OCI-LY1 (cell line): ENCODE results near the gene USP40.

Source experiments
- H2AFZ ChIP-seq: fragments of 200-600 bp; sonication (generic), shearing (Covaris generic); 2 replicates; pipeline ENCODE4 v1.6.0; 2014; ENCODE audit warnings: antibody characterized with exemption, mild to moderate bottlenecking, low read length
- H3F3A ChIP-seq: fragments of 200-600 bp; sonication (generic), shearing (Covaris generic); 2 replicates; pipeline ENCODE4 v1.6.0; 2014; ENCODE audit warnings: mild to moderate bottlenecking, antibody characterized with exemption, low read length, moderate library complexity; ENCODE audit not compliant: insufficient read depth
- H3K27ac ChIP-seq: fragments of 200-600 bp; sonication (generic); 2 replicates; pipeline ENCODE4 v1.5.1; 2014; ENCODE audit warnings: low read length, mixed run types, mild to moderate bottlenecking, low read depth; ENCODE audit not compliant: poor library complexity, severe bottlenecking
- H3K27me3 ChIP-seq: fragments of 200-600 bp; sonication (generic); 2 replicates; pipeline ENCODE4 v1.6.0; 2014; ENCODE audit warnings: antibody characterized with exemption, mild to moderate bottlenecking, low read length, moderate library complexity; ENCODE audit not compliant: insufficient read depth
- H3K36me3 ChIP-seq: fragments of 200-600 bp; sonication (generic); 2 replicates; pipeline ENCODE4 v1.6.1; 2014; ENCODE audit warnings: mild to moderate bottlenecking, antibody characterized with exemption, low read length, moderate library complexity, mixed read lengths; ENCODE audit not compliant: insufficient read depth
- H3K4me1 ChIP-seq: fragments of 200-600 bp; sonication (generic); 2 replicates; pipeline ENCODE4 v1.5.1; 2014; ENCODE audit warnings: mild to moderate bottlenecking, low read length, moderate library complexity; ENCODE audit not compliant: insufficient read depth, severe bottlenecking
- H3K4me2 ChIP-seq: fragments of 200-600 bp; sonication (generic), shearing (Covaris generic); 2 replicates; pipeline ENCODE4 v1.6.1; 2014; ENCODE audit warnings: low read length
- H3K4me3 ChIP-seq: fragments of 200-600 bp; sonication (generic); 2 replicates; pipeline ENCODE4 v1.5.1; 2014; ENCODE audit warnings: low read length, low read depth, mild to moderate bottlenecking, mixed read lengths; ENCODE audit not compliant: poor library complexity, severe bottlenecking
- H3K79me2 ChIP-seq: fragments of 200-600 bp; shearing (Covaris generic); 2 replicates; pipeline ENCODE4 v1.6.1; 2016; ENCODE audit warnings: mixed run types, low read length, mixed read lengths; ENCODE audit not compliant: insufficient read depth
- H3K9ac ChIP-seq: fragments of 200-600 bp; sonication (generic), shearing (Covaris generic); 2 replicates; pipeline ENCODE4 v1.6.1; 2014; ENCODE audit warnings: mild to moderate bottlenecking, low read length, mixed read lengths
- H3K9me2 ChIP-seq: fragments of 200-600 bp; sonication (generic), shearing (Covaris generic); 2 replicates; pipeline ENCODE4 v1.6.1; 2014; ENCODE audit warnings: low read depth, mild to moderate bottlenecking, low read length, mixed read lengths
- H3K9me3 ChIP-seq: fragments of 200-600 bp; shearing (Covaris generic); 2 replicates; pipeline ENCODE4 v1.6.1; 2014; ENCODE audit warnings: low read length, mixed read lengths
- H4K20me1 ChIP-seq: fragments of 200-600 bp; sonication (generic), shearing (Covaris generic); 2 replicates; pipeline ENCODE4 v1.6.0; 2016; ENCODE audit warnings: mild to moderate bottlenecking, low read length; ENCODE audit not compliant: insufficient read depth
- CTCF ChIP-seq: fragments of 200-600 bp; sonication (generic), shearing (Covaris generic); IDR thresholded peaks from 2 replicates; pipeline ENCODE4 v1.5.1; 2017; ENCODE audit warnings: mild to moderate bottlenecking, antibody characterized with exemption, low read length, moderate library complexity, mixed read lengths
- EZH2 ChIP-seq: fragments of 200-600 bp; sonication (generic), shearing (Covaris generic); IDR thresholded peaks from 2 replicates; pipeline ENCODE4 v1.8.0; 2017; ENCODE audit warnings: borderline replicate concordance, mixed run types, mild to moderate bottlenecking, antibody characterized with exemption, low read length, moderate library complexity, mixed read lengths

Gene USP40

GRCh38 chr2:233429175-233429897 is 137.2 kb downstream of the USP40 start:
- Histone ChIP-seq H3K9ac (no peak overlapping the region), H3K4me2 (no peak overlapping the region), H3K79me2 (no peaks in the 10 kb centered on the region), H2AFZ (no peak overlapping the region), H3K9me2 (no peaks in the 10 kb centered on the region), H3K4me3 (no peak overlapping the region), H3F3A (no peaks in the 10 kb centered on the region), H3K36me3 (peaks cover 7% of the 10 kb centered on the region; the same call in 1 of the 2 replicates), H3K4me1 (no peaks in the 10 kb centered on the region), H3K27ac (no peak overlapping the region), H3K9me3 (no peaks in the 10 kb centered on the region), H3K27me3 (no peaks in the 10 kb centered on the region), H4K20me1 (no peaks in the 10 kb centered on the region)
- TF ChIP-seq CTCF, result no peak
- no peak for TF ChIP-seq EZH2

- H3K4me1 ChIP-seq, result no peaks in the 10 kb centered on the region
- no peak overlapping the region for H3K4me3 ChIP-seq
- H3K27me3 ChIP-seq, result no peaks in the 10 kb centered on the region
- H3K4me2 ChIP-seq, result no peak overlapping the region
- H3K36me3 ChIP-seq, result peaks cover 7% of the 10 kb centered on the region; the same call in 1 of the 2 replicates
- H3K9me2 ChIP-seq, result no peaks in the 10 kb centered on the region
- H3K27ac ChIP-seq, result no peak overlapping the region
- no peak overlapping the region for H3K9ac ChIP-seq
- H3K9me3 ChIP-seq, result no peaks in the 10 kb centered on the region
- no peaks in the 10 kb centered on the region for H3K79me2 ChIP-seq
- no peaks in the 10 kb centered on the region for H3F3A ChIP-seq
- H2AFZ ChIP-seq, result no peak overlapping the region
- H4K20me1 ChIP-seq, result no peaks in the 10 kb centered on the region
- no peak for TF ChIP-seq EZH2
- TF ChIP-seq CTCF, result no peak
Observed at GRCh38 chr2:233428438-233428837, 138.1 kb downstream of the USP40 start.

- Histone ChIP-seq H3K4me3 (no peak overlapping the region), H3K27ac (no peak overlapping the region), H3K4me1 (no peaks in the 10 kb centered on the region), H3K9me3 (no peaks in the 10 kb centered on the region), H3K27me3 (no peaks in the 10 kb centered on the region), H3K9me2 (no peaks in the 10 kb centered on the region), H3K9ac (no peak overlapping the region), H2AFZ (no peak overlapping the region), H3K79me2 (no peaks in the 10 kb centered on the region), H3F3A (no peaks in the 10 kb centered on the region), H4K20me1 (no peaks in the 10 kb centered on the region), H3K4me2 (no peak overlapping the region), H3K36me3 (peaks cover 7% of the 10 kb centered on the region; the same call in 1 of the 2 replicates)
- TF ChIP-seq EZH2, result no peak
- TF ChIP-seq CTCF, result no peak
Observed at GRCh38 chr2:233428008-233428407, 138.6 kb downstream of the USP40 start.
